BJ (cell line): ENCODE data around the gene TBP. TPM values are rescaled to one million over a fixed set of nuclear protein-coding genes. Genes with fewer than 3 reads are reported as not detected.

Experiments
- polyA plus RNA-seq: library from polyadenylated mRNA; depleted of rRNA; stranded (reverse); fragments of >200 nt; gene quantifications from 2 replicates; pipeline ENCODE4 v1.2.3, GENCODE V29; 2011; rRNA removed

The TBP gene
- polyA plus RNA-seq, 1 experiment, result 19.3 TPM

Other genes starting within 250 kb of the TBP start
- 8.8 and 10.2 TPM in 2 replicates for gene FAM120B, start 247.6 kb upstream of the TBP start, polyA plus RNA-seq
- gene PSMB1, start 1.1 kb upstream of the TBP start, polyA plus RNA-seq, result 344 and 352 TPM in 2 replicates
- gene PDCD2, start 30.3 kb downstream of the TBP start, polyA plus RNA-seq, result 48.2 and 65.5 TPM in 2 replicates